HL-60 (cell line): ENCODE results near the gene BLOC1S4.

Experiments used
- CTCF ChIP-seq: IDR thresholded peaks from one replicate; pipeline ENCODE4 v1.5.1; 2011; ENCODE audit warnings: low read length, control low read depth, inconsistent platforms; ENCODE audit not compliant: insufficient read depth
- POLR2AphosphoS5 ChIP-seq: IDR thresholded peaks from 2 replicates; pipeline ENCODE4 v1.6.1; 2012; ENCODE audit warnings: low read depth
- TF ChIP-seq, protein P1 (sequence below): IDR thresholded peaks from 2 replicates; pipeline ENCODE4 v1.6.1; 2012; ENCODE audit warnings: low read depth; ENCODE audit not compliant: insufficient replicate concordance

DNA sequence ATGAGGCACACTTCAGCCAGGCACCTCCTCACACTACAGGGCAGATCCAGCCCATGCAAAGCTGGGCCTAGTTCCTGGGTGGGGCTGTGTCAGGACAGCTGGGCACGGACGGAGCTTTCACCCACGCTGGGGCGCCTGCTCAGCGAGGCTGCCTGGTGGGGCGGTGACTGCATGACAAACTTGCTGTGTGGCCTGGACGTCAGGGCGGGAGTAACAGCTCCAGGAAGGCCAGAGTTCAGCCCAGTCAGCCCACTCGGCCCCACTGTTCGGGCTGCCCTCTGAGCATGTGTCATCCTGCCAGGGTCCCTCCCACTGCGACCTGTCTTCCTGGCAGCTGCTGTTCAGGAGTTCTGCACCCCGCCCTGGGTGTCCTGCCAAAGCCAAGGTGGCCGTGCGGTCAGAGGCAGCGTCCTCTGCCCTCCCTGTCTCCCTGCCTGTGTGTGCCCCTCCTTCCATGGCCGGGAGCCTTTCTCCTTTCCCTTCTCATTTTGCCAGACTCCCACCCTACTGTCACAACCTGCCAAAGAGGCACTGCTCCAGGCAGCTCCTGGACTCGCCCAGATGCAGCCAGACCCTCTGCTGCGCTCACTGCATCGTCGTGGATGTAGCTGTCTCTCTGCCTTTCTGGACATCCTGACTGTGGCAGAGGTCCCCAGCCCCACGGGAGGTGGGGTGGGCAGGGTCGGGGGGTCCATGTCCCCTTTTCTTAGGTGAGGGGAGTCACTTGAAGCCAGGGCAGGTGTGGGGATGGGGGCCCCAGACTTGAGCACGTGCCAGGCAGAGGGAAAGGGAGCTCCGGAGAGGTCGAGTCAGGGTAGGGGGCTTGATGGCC lies 33.6 kb downstream of the BLOC1S4 start:
- no peak for TF ChIP-seq CTCF
- TF ChIP-seq POLR2AphosphoS5 = no peak
- TF ChIP-seq, protein P1, sequence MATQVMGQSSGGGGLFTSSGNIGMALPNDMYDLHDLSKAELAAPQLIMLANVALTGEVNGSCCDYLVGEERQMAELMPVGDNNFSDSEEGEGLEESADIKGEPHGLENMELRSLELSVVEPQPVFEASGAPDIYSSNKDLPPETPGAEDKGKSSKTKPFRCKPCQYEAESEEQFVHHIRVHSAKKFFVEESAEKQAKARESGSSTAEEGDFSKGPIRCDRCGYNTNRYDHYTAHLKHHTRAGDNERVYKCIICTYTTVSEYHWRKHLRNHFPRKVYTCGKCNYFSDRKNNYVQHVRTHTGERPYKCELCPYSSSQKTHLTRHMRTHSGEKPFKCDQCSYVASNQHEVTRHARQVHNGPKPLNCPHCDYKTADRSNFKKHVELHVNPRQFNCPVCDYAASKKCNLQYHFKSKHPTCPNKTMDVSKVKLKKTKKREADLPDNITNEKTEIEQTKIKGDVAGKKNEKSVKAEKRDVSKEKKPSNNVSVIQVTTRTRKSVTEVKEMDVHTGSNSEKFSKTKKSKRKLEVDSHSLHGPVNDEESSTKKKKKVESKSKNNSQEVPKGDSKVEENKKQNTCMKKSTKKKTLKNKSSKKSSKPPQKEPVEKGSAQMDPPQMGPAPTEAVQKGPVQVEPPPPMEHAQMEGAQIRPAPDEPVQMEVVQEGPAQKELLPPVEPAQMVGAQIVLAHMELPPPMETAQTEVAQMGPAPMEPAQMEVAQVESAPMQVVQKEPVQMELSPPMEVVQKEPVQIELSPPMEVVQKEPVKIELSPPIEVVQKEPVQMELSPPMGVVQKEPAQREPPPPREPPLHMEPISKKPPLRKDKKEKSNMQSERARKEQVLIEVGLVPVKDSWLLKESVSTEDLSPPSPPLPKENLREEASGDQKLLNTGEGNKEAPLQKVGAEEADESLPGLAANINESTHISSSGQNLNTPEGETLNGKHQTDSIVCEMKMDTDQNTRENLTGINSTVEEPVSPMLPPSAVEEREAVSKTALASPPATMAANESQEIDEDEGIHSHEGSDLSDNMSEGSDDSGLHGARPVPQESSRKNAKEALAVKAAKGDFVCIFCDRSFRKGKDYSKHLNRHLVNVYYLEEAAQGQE = no peak
